ENCODE data around the gene TENM3.

The TENM3 gene

DNA sequence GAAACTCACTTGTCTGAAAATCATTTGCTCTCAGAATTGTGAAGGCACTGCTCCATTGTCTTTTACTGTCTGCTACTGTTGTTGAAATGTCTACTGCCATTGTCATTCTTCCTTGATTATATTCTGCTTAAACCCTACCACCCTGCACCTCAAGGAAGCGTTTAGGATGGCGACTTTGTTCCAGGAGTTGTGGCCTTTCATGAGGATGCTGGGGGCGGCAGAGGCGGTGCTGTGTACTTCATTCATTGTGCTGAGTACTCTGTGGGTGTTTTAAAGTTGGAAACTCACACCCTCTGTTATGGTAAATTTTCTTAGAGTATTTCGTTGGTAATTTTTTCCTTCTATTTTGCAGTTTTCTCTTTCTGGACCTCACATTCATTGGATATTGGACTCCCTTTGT is 258.9 kb downstream of the TENM3 start:
- DNase-seq: no peak

DNA sequence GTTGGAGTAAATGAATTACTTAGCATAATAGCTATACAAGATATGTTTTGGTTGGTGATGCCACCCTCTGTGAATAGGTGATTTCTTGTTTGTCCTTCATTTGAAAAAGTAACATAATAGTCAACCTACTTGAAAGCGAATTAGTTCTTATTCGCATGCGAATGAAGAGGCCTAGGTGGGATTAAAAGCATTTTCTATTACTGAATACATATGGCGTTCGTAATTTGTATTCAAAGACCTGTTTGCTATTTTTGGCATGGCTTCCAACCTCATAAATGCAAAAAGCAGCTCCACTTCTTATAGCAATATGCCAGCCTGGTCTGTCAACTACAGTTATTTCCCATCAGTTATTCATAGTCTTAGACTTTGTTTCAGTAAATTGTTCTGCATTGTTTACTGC is 261.3 kb downstream of the TENM3 start:
- DNase-seq: no peak

DNA sequence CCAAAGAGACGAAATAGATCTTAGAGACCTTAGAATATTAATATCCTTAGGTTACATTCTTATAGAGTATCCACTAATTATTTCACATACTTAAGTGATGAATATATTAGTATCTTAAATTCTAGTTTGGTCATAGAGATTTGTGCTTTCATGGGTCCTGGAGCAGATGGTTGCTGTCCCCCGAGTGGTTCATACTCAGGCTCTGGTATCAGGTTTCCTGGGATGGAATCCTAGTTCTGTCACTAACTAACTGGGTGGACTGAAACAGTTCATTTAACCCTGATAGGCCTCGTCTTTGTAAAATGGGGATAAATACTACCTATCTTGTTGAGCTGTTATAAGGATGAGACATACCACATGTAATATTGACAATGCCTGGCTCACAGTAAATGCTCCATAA is 264.6 kb downstream of the TENM3 start:
- no peak for DNase-seq

DNA sequence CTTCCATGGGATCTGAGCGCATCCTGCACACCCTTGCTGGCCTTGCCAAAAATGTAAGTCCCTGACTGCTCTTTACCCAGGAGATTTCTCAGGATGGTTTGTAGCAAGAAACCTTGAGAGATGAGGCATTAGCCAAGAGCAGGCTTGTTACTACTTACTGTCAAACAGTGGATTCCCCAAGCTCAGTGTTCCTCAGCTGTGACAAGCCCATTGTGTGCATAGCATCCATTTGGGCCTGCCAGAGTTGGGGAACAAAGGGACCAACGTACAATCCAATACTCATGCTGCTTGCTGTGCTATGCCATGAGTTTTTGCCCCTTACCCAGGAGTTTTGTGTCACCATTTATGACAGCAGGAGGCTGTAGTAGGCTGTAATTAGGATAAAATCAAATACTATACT is 267.6 kb downstream of the TENM3 start:
- DNase-seq: no peak

DNA sequence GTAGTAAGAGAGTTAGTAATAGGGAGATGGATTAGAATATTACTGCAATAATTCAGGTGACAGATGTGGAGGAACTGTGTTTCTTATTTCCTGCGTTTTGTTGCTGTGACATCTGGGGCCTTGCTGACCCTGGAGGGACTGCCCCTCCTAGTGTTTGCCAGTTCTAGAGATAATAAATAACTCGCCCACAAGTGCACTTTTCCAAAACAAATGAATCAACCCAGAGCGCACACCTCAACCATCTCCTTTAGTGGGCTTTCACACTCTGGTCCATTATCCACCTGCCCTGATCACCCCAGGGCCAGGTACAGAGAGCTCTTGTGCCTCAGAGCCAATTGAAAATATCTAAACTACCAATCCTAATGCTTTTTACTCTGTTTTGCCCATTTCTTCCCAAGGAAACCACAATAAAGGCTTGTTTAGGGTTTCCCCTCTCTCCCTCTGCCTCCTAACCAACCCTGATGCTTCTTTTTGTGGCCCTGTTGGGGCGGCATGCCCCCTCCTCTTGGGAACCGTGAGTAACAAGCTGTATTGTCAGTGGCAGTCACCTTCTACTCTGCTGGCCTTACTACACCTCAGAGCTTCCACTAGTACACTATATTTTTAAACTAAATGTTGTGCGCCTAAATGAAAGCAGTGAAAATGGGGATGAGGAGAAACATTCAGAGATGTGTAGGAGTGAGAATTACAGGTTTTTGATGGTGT is 270.5 kb downstream of the TENM3 start:
- no peak for DNase-seq

DNA sequence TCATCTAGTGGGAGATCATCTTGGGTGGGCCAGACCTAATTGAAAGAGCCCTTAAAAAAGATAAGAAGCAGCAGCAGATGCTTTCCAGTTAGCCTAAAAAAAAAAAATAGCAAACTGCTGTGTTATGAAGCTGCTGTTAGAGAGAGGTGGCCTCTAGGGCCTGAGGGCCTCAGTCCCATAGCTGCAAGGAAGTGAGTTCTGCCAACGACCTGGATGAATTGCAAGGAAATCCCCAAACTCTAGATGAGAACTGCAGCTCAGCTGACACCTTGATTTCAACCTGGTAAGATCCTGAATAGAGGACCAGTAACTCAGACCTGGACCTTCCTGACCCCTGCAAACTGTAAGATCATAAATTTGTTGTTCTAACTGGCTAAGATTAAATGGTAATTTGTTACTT is 275.2 kb downstream of the TENM3 start:
- DNase-seq: no peak

DNA sequence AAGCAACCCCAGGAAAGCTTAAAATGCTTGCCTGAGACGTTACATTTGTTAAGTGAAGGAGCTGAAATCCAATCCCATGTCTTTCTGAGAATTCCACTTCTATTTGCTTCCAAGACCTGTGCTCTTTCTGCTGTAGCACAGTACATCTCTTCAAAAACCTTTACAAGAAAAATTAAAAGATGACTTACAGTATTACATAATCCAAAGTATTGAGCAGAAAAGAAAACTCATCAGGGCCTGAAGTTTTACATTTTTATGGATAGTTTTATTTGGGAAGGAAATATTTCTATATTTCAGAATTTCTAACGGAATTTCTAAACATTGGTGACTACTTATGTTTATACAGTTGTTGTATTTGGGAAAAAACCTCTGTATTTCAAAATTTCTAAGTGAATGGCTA is 276.3 kb downstream of the TENM3 start:
- no peak for DNase-seq

DNA sequence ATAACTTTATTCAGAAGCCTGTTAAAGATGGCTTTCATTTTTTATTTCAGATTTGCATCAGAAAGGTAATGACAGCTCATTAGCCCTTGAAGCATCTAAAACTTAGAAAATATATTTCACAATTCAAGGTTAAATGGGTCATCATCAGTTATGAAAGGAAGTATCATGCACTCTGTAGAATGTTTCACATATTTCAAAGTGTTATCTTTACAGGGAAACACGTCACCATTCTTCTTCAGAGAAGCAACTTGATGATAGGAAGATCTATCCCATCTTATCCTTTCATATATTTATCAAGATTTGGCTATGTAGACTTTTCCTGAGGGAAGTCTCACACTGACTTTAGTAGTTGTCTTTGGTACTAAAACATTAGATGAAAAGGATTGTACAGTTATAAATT is 277.8 kb downstream of the TENM3 start:
- DNase-seq: no peak

DNA sequence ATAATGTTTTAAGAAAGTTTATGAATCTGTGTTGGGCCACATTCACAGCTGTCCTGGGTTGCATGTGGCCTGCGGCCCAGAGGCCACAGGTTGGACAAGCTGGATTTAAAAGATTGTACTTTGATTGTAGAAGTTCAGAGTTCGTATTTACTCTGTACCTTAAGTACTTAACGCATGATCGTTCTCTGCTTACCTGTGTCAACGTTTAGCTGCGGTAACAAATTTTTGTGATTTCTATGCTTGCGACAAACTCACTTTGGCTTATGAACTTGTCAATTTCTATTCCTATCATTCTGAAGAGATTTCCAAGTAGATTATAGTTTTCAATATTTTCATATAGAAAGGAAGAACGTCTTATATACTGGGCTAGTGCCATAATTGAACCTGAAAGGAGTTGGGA is 285.6 kb downstream of the TENM3 start:
- no peak for DNase-seq

DNA sequence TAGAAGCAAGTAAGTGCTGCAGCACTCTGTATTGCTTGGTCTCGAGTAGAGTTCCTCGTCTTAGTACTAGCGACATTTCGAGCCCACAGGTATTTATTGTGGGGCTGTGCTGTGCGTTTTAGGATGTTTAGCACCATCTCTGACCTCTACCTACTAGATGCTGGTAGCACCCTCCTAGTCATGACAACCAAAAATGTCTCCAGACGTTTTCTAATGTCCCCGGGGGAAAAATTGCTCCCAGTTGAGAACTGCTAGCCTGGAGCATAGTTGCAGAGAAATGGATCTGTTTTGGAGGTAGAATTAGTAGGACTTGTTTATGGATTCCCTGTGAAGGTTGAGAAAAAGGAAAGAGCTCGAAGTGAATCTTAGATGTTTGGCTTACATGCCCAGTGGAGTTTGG is 287.2 kb downstream of the TENM3 start:
- no peak for DNase-seq

DNA sequence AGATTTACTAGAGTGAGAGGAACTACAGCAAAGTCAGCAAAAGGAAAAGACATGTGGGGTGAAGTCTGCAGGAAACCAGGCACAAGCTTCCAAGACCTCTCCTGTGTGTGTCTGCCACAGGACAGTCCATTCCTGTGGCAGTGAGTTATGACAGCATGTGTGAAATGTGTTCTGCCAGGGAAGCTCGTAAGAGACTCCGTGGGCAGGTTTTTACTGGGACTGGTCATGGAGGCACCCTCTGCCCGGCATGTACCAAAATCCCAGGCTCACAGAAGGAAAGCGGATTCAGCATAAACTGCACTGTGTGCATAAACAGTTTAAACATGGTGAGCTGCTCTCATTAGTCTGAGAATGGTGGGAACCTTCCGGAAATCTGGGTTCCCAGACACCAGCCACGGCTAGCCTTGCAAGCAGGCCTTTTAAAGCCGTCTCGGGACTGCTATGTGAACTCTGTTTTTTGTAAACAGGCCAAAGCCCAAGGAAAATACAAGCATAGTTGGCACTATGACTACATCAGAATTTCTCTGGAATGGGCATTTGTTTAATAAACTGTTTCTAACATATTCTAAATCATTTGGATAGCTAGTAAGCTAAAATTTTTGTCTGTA is 288.5 kb downstream of the TENM3 start:
- no peak for DNase-seq

DNA sequence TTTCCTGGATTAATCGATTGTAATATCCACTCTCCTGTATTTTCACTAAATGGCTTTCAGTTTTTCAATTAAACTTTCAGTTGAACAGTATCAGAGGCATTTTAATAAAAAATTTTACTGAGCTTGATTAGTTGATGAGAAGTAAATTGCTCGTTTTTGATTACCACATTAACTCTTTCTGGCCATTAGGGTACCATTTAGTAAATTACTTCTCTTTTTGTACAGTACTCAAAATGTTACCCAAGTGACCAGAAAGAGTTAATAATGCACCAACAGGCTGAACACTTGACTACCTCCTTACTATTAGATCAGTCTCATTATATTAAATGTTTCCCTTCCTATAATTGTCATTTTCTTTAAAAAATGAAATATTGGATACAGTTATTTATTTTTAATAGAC is 289.2 kb downstream of the TENM3 start:
- no peak for DNase-seq

DNA sequence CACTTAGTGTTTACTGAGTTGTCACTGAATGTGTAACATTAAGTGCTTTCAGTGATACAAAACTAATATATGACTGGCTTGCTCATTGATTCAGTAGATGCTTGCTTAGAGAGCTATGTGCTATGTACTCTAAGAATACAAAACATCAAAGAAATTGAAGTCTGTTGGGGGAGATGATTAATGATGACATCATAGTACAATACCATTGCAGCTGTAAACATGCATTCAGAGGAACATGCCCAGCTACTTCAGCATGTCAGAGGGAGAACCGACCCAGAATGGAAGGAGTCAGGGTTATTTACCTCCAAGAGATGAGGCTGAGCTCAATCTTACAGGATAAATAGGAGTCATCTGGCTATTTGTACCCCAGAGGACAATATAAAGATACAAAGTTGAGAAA is 290.8 kb downstream of the TENM3 start:
- DNase-seq: no peak

DNA sequence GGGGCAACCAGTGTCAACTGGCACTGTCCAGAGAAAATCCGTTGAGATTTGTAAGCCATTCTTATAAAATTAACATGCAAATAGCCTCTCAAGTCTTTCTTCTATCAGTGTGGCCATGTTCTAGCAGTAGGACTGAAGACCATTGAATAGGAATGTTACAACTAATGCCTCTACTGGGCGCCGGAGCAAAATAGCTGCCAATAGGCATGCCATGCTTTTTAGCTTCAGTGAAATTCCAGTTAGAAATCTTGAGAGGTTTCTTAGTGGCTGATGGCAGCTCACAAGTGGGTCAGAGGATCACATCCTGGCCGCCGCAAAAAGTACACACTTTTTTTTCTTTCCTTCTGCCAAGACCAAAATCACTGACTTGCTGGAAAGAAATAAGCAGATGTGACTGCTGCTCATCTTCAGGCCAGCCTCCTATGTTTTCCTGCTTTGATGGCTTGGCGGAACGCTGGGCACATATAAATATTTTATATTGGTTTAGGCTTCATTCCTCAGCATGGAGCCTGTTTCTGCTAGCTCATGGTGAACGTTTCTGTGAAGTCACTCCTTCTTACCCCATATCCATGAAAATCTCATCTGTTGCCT is 293.1 kb downstream of the TENM3 start:
- DNase-seq: peak in 4 of 58 donors; percentile 4 to 20 (median 10)

DNA sequence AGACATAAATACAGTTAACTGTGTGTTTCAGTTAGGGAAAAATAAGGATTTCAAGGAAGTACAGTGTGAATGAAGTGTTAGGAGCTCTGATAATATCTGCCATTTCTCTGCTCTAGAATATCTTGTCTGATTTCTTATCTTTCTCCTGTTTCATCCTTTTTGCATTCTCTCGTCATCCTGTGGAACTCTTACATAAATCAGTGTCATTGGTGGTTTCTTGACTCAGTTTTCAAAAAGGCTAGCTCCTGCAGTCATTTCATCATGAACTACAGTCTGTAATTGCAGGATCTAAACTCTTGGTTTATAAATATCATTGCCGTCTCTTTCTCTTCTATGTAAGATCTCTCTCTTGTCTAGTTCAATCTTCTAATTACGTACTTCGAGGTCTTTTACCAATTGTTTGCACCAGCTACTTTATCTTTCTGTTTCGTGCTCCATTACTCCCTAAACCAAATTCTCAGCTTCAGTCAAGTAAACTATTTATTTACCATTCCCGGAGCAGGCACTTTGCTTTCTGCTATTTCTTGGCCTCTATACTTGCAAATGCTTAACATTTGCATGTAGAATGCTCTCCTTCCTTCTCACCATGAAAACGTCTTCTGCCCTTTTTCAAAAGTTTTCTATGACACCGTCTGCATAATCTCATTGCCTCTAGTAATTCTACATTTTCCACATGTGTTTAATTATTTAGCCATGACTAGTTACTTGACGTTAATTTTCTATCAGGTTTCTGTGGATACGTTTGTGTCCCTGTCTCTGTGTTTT is 294.0 kb downstream of the TENM3 start:
- DNase-seq: no peak

DNA sequence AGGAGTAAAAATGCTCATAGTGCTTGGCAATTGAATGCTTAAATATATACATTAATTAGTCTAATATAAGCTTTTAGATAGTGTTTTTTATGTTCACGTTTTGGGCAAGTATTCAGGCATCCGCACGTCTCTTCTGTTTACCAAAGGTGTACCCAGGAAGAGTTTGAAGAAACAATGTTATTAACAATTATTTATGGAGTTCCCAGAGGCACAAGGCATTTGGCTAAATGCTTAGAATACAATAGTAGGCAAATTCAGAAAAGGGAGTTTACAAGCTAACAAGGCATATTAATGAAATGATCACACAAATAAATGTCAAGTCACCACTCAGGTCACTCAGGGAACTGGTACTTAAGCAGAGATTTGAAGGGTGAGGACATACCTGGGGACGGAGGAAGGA is 294.8 kb downstream of the TENM3 start:
- no peak for DNase-seq

DNA sequence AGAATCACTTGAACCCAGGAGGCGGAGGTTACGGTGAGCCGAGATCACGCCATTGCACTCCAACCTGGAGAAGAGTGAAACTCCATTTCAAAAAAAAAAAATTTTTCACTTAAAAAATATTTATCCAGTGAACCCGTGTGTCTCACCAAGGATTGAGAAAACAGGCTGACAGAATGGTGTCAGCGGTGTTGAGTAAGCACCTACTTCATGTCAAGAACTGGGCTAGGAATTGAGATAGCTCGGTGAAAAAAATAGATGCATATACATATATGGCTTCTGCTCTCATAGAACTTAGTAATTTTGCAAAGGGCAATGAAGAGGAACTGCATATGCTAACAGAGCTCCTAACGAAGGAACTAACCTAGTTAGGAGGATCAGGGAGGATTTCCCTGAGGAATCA is 297.3 kb downstream of the TENM3 start:
- DNase-seq: no peak

DNA sequence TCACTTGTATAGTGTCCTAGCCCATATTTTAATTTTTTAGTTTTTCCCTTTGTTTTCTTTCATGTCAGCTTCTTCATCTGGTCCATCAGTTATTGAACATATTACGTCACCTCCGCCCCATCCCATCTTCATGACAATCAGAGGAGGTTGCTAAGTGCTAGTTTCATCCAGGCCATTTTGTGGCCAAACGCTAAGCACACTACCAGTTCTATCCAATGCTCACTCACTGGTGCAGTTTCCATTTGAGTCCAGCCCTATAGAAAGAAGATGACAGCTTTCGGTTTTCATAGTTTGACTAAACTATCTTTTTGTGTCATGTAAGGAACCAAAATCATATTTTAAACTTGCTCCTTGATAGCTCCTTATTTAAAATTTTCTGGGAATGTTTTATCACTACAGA is 304.2 kb downstream of the TENM3 start:
- DNase-seq: no peak

DNA sequence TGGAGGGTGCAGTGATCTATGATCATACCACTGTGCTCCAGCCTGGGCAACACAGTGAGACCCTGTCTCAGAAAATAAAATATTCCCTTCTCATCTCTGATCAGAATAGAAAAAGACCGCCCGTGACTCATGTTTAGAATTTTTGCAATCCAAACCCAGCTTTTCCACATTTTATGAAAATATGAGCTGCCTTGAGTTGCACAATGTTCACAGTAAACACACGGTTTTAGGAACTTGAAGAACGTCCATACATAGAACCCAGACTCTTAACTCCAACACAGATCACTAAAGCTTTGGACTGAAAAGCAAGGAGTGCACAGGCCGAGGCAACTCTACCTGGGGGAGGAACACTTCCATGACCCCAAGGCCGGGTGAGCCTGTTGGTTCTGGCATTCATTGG is 305.0 kb downstream of the TENM3 start:
- no peak for DNase-seq

DNA sequence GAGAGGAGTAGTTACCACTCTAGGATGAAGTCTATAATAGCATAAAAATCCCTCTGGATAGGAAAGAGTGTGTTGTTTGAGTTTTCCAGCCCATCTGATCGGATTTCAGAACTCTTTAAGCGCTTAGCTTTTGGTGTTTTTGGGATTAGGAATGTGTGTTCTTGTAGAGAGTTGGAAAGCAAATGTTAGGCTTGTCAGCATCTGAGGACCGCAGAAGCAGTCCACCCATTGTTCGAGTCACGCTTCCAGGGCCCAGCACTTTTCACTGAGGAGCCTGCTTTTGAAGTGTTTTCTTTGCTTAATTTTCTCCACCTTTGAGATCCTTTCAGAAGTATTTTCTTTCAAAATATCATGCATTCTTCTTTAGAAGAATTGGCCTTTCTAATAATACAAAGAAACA is 306.2 kb downstream of the TENM3 start:
- DNase-seq: no peak

DNA sequence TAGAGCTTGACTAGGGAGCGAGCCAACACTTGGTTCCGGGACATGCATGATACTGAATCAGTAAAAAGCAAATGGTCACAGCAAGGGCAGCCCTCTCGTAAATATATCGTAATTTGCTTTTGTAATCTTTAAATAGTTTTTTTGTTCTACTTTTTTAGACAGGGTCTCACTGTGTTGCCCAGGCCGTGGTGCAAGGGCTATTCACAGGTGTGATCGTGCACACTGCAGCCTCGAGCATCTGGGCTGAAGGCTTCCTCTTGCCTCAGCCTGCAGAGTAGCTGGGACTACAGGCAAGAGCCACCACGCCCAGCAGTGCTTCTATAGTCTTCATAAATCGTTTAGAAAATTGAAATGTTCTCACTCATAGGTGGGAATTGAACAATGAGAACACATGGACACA is 309.7 kb downstream of the TENM3 start:
- DNase-seq: no peak

DNA sequence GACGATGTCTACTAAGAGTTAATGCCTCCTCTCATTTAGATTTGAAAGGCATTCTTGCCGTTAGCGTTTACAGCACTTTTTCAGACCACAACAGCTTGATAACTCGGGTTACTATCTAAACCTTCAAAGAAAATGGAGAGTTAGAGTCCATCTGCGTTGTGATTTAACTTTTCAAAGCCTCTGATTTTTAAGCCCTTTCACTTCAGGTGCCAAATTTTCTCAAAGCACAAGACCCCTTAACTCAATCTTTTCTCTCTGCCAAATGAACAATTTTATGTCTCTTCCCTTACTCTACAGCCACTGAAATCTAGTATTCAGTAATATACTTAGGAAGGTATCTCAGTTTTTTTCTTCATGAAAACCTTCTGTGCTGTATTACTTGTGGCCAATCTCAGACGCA is 310.5 kb downstream of the TENM3 start:
- no peak for DNase-seq

DNA sequence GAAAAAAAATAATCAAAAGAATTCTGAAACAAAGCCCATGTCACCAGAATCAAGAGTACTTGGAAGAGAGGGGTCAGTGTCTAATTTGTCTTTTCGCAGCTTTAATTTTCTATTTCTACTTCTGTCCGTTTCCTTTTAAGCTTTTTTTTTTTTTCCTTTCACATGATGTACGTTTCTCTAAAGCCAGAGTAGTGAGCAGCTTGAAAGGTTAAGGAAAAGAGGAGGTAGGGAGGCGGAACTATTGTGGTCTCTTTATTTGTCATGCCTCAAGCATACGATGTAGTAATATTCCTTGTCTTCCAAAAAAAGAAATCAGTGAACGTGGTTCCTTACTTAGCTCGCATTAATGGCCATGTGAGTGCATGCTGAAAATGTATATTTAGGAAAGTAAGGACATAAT is 311.5 kb downstream of the TENM3 start:
- DNase-seq: no peak

Data from anterior cingulate cortex (tissue), 58 donors.